GM19239 (cell line): ENCODE data around the gene PRSS21.

Source experiments
- DNase-seq: peaks from one replicate; pipeline ENCODE4 v3.0.0; 2011; ENCODE audit warnings: low spot score; ENCODE audit not compliant: insufficient read length
- FAIRE-seq: peaks from 2 replicates; lab custom pipeline; 2011; peaks lifted over from hg19 to GRCh38; lab: Jason Lieb, UNC

Gene PRSS21, protein sequence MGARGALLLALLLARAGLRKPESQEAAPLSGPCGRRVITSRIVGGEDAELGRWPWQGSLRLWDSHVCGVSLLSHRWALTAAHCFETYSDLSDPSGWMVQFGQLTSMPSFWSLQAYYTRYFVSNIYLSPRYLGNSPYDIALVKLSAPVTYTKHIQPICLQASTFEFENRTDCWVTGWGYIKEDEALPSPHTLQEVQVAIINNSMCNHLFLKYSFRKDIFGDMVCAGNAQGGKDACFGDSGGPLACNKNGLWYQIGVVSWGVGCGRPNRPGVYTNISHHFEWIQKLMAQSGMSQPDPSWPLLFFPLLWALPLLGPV

DNA sequence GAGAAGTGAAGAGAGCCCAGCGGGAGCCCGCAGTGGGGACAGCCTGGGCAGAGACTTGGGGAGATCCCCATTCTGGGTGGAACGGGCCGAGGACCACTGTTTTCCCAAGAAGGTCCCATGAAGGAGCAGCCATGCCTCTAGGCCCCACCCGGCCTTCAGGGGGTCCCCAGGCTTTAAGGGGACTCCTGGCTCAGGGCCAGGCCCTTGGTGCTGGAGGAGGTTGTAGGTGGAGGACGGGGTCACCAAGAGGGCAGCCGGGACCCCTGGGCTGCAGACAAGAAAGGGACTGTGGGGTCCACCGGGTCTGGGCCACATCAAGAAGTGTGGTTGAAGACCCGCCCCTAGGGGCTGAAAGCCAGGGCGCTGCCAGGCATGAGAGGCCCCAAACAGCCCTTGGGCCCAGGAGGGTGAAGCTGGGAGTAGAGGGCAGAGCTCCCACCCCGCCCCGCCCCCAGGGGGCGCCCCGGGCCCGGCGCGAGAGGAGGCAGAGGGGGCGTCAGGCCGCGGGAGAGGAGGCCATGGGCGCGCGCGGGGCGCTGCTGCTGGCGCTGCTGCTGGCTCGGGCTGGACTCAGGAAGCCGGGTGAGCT lies at the start of gene PRSS21:
PRSS21 (plus strand) TSS at position 487 of the 589 bp plus-strand sequence; CDS start at position 519, 32 bp downstream.
- DNase-seq = no peak

DNA sequence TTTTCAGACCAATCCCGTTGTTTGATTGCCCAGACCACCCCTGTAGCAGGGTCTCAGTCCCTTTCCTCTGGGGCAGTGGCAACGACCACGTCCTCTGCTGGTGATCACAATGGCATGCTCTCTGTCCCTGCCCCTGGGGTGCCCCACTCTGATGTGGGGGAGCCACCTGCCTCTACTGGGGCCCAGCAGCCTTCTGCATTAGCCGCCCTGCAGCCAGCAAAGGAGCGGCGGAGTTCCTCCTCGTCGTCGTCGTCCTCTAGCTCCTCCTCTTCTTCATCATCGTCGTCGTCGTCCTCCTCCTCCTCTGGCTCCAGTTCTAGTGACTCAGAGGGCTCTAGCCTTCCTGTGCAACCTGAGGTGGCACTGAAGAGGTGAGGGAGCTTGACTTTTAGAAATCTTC lies 49.1 kb upstream of the PRSS21 start:
- no peak for DNase-seq
- FAIRE-seq = no peak

More for the DNA sequence above, at the start of gene PRSS21:
- FAIRE-seq = no peak

DNA sequence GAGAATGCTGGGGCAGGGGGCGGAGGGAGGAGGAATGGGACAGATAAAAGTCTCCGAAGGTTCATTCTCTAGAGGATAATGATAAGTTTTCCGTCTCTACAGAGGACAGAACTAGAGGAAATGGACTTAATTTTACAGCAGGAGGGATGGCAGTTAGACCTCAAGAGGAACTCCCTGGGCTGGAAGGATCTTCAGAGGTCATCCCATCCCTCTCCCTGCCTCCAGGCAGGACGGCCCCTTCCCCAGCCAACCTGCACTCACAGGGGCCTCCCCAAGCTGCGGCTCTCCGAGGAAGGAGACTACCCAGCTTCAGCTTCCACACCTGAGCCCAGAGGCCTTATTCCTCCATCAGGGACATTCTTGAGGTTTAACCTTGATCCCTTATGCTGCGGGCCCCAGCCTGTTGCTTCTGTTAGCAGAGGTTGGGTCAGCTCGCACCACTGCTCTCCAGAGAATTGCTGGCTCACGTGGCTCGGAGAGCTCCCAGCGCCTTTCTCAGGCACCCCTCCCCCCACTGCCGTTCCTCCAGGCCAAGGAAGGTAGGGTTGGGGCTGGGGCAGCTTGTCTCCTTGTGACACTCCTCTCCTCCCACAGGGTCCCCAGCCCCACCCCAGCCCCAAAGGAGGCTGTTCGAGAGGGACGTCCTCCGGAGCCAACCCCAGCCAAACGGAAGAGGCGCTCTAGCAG lies 48.5 kb upstream of the PRSS21 start:
- FAIRE-seq = no peak
- DNase-seq = no peak

DNA sequence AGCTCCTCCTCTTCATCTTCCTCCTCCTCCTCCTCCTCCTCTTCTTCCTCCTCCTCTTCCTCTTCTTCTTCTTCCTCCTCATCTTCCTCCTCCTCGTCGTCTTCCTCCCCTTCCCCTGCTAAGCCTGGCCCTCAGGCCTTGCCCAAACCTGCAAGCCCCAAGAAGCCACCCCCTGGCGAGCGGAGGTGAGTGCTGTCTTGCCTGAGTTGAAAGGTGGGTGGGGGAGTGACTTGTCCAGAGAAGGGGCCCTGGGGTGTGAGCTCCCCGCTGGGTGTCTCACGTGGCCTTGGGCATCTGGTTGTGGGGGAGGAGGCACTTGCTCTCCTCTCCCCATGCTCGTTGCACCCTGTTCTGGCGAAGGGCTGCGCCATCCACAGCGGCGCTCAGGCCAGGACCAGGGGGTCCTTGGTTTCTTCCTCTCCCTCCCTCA lies 47.9 kb upstream of the PRSS21 start:
- FAIRE-seq = no peak
- no peak for DNase-seq

DNA sequence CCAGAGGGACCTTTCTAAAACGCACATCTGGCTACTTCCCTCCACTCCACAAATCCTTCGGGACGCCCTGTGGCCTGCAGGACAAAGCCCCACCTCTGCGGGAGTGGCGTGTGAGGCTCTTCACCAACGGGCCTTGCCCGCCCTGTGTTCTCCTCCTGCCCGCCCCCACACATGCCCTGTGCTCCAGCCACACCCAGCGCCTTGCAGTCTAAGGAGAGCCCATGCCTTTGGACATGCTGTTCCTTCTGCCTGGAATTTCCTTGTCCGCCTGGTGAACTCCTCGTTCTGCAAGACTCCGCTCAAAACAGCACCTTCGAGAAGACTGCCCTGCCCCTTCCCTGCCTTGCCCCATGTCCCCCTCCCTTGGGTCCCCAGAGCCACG lies 47.4 kb upstream of the PRSS21 start:
- DNase-seq (no peak), FAIRE-seq (no peak)

DNA sequence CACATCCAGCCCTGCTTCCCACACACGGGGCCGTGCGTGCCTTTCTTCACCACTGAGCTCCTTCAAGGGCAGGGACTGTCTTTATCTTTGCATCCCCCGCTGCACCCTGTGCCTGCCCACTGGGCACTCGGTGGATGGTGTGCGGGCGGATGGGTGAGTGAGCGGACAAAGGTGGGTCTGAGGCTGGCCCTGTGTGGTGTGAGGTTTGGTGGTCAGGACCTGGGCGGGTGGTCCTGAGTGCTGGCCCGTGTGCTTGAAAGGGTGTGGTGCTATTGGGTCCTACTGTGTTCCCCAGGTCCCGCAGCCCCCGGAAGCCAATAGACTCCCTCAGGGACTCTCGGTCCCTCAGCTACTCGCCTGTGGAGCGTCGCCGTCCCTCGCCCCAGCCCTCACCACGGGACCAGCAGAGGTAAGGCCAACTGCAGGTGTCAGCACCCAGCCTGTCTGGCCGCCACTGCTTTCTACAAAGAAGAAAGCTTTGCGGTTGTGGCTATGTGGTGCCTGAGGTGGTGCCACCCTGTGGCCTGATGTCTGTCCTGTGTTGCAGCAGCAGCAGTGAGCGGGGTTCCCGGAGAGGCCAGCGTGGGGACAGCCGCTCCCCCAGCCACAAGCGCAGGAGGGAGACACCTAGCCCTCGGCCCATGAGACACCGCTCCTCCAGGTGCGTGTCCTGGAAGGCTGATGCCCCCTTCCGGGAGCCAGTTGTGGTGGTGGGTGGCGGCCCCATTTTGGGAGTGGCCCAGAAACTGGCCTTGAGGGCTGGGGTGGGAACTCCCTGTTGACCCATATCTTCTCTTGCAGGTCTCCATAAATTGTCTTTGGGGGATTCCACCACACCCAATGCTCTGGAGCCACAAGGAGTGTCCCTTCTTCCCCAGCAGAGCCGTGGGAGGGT lies 46.7 kb upstream of the PRSS21 start:
- DNase-seq = no peak
- FAIRE-seq = no peak

DNA sequence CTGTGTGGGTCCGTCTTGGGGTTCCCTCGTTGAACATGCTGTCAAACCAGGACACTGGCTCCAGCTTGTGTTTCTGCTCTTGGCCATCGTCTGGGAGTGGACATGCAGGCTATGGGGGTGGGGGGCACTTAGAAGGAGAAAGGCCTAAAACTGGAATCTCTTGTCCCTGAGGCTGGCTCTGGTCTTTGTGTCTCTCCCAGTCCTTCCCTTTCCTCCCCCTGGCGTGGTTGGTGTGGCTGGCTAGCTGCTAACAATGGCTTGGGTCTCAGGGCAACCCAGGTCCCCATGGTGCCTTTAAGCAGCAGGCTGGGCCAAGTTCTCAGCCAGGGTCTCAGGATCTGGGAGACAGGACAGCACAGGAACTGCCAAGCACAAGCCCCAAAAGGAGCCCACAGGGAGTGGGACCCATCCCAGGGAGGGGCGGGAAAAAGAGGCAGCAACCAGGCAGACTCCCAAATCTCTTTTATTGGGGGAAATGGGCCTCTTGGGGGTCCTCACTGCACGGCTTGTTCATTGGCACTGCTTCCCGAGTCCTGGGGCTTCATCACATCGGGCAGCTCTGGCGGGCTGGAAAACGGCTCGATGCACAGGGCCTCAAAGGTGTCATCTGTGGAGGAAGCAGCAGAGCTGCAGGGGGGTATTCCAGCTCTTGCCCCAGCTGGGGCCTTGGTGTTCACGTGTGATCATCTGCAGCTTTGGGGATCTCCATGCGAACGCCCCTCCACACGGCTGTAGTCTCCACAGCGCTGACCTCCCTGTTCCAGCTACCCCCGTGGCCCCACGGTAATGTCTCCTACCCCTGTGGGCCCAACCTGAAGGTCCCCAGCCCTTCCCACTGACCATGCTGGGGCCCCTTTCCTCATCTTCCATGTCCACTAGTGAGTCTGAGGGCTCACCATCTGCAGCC lies 45.3 kb upstream of the PRSS21 start:
- FAIRE-seq (no peak), DNase-seq (no peak)

DNA sequence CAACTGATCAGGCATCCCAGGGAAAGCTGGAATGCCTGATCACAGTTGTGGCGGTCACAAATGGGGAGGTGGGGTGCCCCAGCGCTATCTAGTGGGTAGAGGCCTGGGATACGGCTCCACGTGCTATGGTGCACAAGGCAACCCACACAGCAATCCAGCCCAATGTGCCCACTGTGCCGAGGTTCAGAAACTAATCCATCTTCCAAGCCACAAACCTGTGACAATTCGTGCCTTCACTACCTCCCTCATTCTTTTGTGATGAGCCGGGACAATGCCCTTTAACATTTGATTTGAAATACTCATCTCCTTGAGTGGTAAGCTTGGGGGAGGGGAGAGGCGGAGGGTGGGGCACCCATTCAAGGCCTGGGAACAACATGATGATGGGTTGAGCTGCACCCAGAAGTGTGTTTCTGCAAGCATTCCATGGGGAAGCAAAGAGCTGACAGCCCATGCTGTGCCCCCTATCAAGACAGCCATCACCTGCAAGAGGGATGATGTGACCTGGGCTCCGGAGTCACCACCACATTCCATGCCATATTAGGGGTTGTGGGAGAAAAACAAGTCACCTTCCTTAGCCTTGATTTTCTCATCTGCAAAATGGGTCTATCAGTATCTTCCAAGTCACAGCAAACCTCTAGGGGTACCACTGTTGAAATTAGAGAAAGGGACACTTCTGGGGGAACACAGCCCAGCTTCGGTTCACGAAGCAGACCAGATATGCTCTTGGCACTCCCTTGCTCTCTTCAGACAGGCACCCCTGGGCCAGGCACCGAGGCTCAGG lies 43.7 kb upstream of the PRSS21 start:
- DNase-seq = no peak
- FAIRE-seq = no peak

DNA sequence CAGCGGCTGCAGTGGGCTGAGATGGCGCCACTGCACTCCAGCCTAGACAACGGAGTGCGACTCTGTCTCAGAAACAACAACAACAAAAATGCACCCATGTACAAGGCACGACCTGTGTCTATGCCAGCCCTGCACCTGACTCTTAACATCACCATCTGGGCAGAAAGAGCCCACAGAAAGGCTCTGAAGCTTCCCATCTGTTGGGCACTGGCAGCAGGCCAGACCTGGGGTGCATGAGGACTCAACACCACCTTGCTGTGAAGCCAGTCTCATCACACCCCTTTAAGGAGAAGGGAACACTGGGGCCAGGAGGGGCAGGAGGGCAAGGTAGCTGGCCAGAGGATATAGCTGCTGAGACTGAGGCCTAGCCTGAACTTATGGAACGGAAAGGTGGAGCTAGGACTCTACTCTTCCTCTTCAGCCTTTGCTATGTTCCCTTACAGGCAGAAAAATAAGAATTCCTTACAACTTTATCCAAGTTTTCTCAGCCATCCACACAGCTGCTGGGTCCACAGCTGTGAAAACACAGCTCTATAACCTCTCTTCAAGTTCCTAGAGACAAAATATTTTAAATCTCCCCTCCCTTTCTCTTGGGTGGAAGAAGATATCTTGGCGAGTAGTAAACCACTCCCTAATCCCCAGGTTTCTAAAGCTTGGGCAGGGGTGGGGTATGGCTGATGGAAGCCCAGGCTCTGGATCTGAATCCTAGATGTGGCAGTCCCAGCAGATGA lies 42.7 kb upstream of the PRSS21 start:
- no peak for DNase-seq
- FAIRE-seq = no peak

DNA sequence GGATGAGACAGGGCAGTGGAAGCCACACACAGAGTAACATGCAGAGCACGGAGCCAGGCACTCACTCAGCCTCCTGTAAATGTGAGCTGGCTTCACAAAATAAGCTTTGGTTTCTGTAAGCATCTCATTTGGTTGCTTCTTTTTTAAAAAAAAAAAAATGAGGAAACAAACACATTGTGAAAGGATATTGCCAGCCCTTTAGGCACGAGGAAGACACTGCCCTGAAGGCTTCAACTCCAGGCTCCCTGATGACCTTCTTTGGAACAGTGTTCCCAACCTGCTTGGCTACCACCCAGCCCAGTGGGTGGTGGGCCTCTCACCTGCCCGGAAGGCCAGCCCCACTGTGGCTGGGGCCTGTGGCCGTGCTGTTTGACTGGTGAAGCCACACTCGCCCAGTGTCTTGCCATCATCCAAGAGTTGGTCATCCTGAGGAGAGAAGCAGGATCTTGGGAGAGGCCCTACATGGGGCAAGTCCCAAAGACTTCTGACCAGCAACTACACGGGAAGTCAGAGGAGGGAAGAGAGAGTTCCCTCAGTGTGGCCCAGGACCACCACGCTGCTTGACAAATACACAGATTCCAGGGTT lies 41.8 kb upstream of the PRSS21 start:
- DNase-seq (no peak), FAIRE-seq (no peak)

DNA sequence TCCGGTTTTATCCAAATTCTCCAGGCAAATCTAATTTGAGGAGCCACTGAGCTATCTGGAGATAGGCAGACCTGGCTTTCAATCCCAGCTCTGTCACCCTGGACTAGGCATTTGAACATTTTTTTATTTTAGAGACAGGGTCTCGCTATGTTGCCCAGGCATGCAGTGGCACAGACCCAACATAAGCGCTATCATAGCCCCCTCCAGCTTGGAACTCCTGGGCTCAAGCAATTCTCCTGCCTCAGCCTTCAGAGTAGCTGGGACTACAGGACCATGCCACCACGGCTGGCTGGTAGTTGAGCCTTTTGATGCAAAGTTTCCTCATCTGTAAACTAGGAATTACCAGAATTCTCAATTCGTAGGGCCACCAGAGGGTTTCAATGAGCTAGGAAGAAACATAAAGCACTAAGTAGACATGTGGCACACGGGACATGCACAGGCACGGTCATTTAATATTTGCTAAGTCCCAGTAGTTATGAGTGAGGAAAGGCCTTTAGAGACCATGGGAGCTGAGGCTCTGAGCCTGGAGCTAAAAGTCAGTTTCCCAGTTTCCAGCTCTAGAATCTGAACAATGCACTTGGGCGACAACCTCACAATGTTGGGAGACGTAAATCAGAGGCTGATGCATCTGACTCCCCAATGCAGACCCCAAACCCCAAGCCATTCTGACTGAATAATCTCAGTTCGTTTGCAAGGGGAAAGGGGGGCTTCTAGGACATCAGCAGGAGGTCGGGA lies 41.1 kb upstream of the PRSS21 start:
- FAIRE-seq (peak; percentile 31), DNase-seq (no peak)

DNA sequence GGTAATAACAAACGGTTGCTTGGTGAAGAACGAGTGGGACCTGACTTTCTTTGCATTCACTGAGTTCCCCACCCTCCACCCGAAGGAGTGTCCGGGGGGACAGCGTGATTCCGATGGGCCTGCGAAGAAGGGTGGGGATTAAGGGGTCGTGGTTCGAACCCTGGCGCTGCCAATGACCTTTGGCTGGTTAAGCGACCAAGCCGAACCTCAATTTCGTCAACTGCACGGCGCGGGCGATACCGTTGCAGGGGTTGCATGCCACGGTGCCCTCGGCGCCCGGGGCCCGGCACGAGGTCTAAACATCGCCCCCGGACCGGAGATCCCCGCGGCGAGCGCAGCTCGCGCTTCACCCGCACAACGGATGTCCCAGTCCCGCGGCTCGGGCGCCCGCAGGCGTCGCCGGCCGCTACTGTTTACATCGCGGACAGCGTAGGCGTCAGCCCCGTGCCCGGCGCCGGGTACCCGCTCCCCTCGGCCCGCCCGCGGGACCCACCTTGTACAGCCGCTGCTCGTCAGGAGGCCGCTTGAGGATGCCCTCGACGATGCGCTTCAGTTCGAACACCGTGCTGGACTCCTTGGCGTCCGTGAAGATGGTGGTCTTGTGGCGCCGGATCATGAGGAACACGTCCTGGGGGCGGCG lies 40.4 kb upstream of the PRSS21 start:
- FAIRE-seq (no peak), DNase-seq (no peak)

DNA sequence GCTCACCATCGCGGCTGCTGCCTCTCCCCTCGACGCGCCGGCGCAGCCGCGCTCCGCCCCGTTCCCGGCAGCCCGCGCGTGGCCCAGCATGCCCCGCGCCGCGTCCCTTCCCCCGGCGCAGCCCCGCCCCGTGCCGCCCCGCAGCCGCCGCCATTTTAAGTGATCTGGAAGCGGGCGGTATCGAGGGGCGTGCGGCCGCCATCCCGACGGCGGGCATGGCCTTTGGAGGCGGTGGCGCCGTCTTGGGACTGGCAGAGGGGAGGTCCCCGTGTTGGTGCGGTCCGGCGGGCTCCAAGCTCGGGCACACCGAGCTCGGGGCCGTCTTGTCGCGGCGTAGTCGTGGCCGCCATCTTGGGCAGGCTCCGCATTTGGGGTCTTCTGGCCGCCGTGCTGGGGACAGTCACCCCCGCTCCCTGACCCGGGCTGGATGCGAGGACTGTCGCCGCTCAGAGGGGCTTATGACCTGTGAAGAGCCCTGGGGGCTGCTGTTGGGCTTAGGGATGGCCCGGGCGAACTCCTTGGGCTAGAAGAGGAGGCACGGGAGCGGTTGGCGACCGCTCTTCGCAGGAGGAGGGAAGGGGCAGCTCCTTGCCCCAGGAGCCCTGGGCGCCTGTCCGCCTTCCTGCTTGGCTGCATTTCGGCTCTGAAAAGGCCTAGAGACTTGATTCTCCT lies 39.7 kb upstream of the PRSS21 start, which contains the start of gene ELOB:
ELOB (minus strand) TSS at position 50 of the 672 bp plus-strand sequence; CDS start at position 9, 41 bp downstream.
- FAIRE-seq (peak; percentile 33), DNase-seq (peak; percentile 97)

DNA sequence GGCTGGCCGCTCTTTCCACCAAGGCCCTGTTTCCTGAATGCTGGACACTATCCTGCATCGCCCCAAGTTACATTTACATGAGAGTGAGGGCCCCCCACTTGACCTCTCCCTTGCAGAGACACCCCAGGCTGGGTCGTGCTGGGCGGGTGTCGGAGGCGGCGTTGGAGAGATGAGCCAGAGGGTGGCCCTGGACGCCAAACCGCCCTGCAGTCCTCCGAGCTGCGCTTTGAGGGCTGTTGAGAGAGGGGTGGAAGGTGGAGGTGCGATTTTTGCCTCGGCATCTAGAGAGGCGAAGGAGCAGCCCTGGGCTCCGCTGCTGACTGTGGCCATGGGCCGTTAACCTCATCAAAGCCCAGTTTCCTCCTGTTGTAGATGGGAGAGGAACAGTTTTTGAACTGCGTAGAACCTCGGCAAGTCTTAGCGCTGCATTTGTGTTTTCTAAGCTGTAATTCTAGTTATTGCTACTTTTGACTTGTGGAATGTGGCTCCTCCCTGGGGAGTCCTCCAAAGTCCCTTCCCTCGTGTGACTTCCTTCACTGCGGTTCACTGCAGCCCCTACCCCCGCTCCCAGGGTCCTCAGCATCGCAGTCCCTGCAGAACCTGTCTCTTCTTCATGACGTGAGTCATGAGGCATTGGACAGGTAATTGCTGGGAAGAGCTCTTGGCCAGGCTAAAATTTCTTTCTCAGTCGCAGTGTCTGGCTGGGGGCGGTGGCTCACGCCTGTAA lies 39.0 kb upstream of the PRSS21 start:
- FAIRE-seq = peak; percentile 45
- DNase-seq = no peak

DNA sequence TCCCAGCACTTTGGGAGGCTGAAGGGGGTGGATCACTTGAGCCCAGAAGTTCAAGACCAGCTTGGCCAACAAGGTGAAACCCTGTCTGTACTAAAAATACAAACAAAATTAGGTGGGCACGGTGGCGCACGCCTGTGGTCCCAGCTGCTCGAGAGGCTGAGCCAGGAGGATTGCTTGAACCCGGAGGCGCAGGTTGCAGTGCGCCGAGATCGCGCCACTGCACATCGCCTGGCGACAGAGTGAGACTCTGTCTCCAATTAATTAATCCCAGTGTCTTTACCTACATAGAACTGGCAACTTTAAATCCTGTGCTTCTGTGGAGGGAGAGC lies 38.4 kb upstream of the PRSS21 start:
- DNase-seq (no peak), FAIRE-seq (no peak)
